Astrocyte (in vitro differentiated cells and primary cell): Measurements from ENCODE around the gene DRC7. TPM values are rescaled to one million over a fixed set of nuclear protein-coding genes. Genes with fewer than 3 reads are reported as not detected.

Experiments used
- DNase-seq: peaks from one replicate; pipeline ENCODE4 v3.0.0-alpha.2; 2010; ENCODE audit warnings: low read depth
- FAIRE-seq: peaks from 2 replicates; lab custom pipeline; 2011; peaks lifted over from hg19 to GRCh38; lab: Jason Lieb, UNC
- H2AFZ ChIP-seq: 2 replicates; pipeline ENCODE4 v1.6.0; 2012; ENCODE audit warnings: low read depth, low read length, inconsistent platforms
- H3K27ac ChIP-seq: 2 replicates; pipeline ENCODE4 v1.5.1; 2011; ENCODE audit warnings: low read depth, low read length, inconsistent platforms
- H3K27me3 ChIP-seq: 2 replicates; pipeline ENCODE4 v1.6.0; 2011; ENCODE audit warnings: low read length, inconsistent platforms; ENCODE audit not compliant: insufficient read depth
- H3K36me3 ChIP-seq: 2 replicates; pipeline ENCODE4 v1.5.1; 2011; ENCODE audit warnings: low read length, inconsistent platforms; ENCODE audit not compliant: insufficient read depth
- H3K4me1 ChIP-seq: 2 replicates; pipeline ENCODE4 v1.5.1; 2011; ENCODE audit warnings: low read length, inconsistent platforms; ENCODE audit not compliant: insufficient read depth
- H3K4me2 ChIP-seq: 2 replicates; pipeline ENCODE4 v1.6.0; 2012; ENCODE audit warnings: low read length, inconsistent platforms
- H3K4me3 ChIP-seq: 2 replicates; pipeline ENCODE4 v1.5.1; 2011; ENCODE audit warnings: low read depth, mild to moderate bottlenecking, low read length, inconsistent platforms; ENCODE audit not compliant: insufficient read depth
- H3K79me2 ChIP-seq: 2 replicates; pipeline ENCODE4 v1.6.0; 2012; ENCODE audit warnings: mild to moderate bottlenecking, low read length, inconsistent platforms; ENCODE audit not compliant: insufficient read depth
- H3K9ac ChIP-seq: 2 replicates; pipeline ENCODE4 v1.6.0; 2012; ENCODE audit warnings: mild to moderate bottlenecking, low read length, inconsistent platforms
- H3K9me3 ChIP-seq: 2 replicates; pipeline ENCODE4 v1.5.1; 2012; ENCODE audit warnings: low read depth, mild to moderate bottlenecking, low read length, inconsistent platforms; ENCODE audit not compliant: insufficient read depth
- H4K20me1 ChIP-seq: 2 replicates; pipeline ENCODE4 v1.6.0; 2012; ENCODE audit warnings: low read length, inconsistent platforms; ENCODE audit not compliant: insufficient read depth
- H3K27ac Mint-ChIP-seq: one replicate; pipeline ENCODE4 v1.8.0; 2021; ENCODE audit warnings: mild to moderate bottlenecking, mixed read lengths; ENCODE audit not compliant: unreplicated experiment
- H3K27me3 Mint-ChIP-seq: one replicate; pipeline ENCODE4 v1.8.0; 2021; ENCODE audit warnings: low read depth, mixed read lengths; ENCODE audit not compliant: unreplicated experiment
- H3K36me3 Mint-ChIP-seq: one replicate; pipeline ENCODE4 v1.8.0; 2021; ENCODE audit warnings: low read depth, mixed read lengths; ENCODE audit not compliant: unreplicated experiment
- H3K4me1 Mint-ChIP-seq: one replicate; pipeline ENCODE4 v1.8.0; 2021; ENCODE audit warnings: low read depth, mixed read lengths; ENCODE audit not compliant: unreplicated experiment
- H3K4me3 Mint-ChIP-seq: one replicate; pipeline ENCODE4 v1.8.0; 2021; ENCODE audit warnings: mild to moderate bottlenecking, moderate library complexity, mixed read lengths; ENCODE audit not compliant: unreplicated experiment
- H3K9me3 Mint-ChIP-seq: one replicate; pipeline ENCODE4 v1.8.0; 2021; ENCODE audit warnings: mild to moderate bottlenecking, mixed read lengths; ENCODE audit not compliant: unreplicated experiment
- CTCF ChIP-seq: IDR thresholded peaks from 2 replicates; pipeline ENCODE4 v1.5.1; 2011; ENCODE audit warnings: low read depth, mild to moderate bottlenecking, inconsistent platforms, low read length, moderate library complexity; ENCODE audit not compliant: insufficient read depth
- EZH2 ChIP-seq: IDR thresholded peaks from 2 replicates; pipeline ENCODE4 v1.6.1; 2012; ENCODE audit warnings: mild to moderate bottlenecking, low read length, inconsistent platforms; ENCODE audit not compliant: insufficient read depth
- total RNA-seq: library from RNA; stranded (reverse); gene quantifications from 2 replicates; pipeline ENCODE4 v1.2.1, GENCODE V29; 2021

DRC7 gene
- total RNA-seq, 1 donor from 2014 or later: not detected

DNA sequence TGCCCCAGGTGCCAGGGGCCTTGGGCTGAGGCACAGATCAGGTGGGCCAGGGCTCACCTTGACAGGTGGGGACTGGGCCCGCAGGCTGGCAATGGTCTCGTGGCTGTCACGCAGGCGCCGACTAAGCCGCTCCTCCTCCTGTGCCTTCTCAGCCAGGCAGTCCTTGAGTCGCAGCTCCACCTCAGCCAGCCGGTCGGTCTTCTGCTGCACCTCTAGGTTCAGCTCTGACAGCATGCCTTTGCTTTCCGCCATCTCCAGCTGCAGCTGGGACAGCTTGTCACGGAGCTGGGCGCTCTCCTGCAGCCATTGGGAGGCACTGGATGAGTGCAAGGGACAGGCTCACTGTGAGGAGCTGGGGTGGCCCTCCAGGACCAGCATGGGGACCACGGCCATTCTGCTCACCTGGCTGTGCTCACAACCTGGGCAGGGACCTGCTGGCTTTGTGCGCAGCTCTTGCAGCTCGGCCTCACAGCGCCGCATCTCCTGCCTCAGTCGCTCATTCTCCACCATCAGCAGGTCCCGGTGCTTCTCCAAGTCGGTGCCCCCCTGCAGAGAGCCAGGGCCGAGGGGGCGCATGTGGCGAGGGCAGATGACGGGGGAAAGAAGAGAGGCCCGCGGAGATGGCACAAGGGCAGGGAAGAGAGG is 76.7 kb downstream of the DRC7 start:
- Histone ChIP-seq H3K79me2 (peaks cover 7% of the 10 kb centered on the region), H3K4me3 (no peak overlapping the region), H3K9me3 (no peaks in the 10 kb centered on the region), H3K27me3 (no peaks in the 10 kb centered on the region), H3K4me2 (no peak overlapping the region), H3K27ac (no peak overlapping the region), H3K36me3 (peaks cover 27% of the 10 kb centered on the region), H2AFZ (no peak overlapping the region), H3K9ac (no peak overlapping the region), H3K4me1 (peaks cover 12% of the 10 kb centered on the region), H4K20me1 (peaks cover 45% of the 10 kb centered on the region)
- Mint-ChIP-seq H3K27me3 (no peaks in the 10 kb centered on the region), H3K36me3 (peaks cover 7% of the 10 kb centered on the region), H3K27ac (no peak overlapping the region), H3K9me3 (no peaks in the 10 kb centered on the region), H3K4me1 (peaks cover 16% of the 10 kb centered on the region), H3K4me3 (no peak overlapping the region)
- no peak for TF ChIP-seq CTCF
- no peak for TF ChIP-seq EZH2
- FAIRE-seq (no peak), DNase-seq (no peak)

- FAIRE-seq (no peak), DNase-seq (no peak)
- Mint-ChIP-seq H3K27ac (no peak overlapping the region), H3K9me3 (no peaks in the 10 kb centered on the region), H3K4me3 (no peak overlapping the region), H3K27me3 (no peaks in the 10 kb centered on the region), H3K36me3 (peaks cover 7% of the 10 kb centered on the region), H3K4me1 (peaks cover 21% of the 10 kb centered on the region)
- H3K27ac ChIP-seq: no peak overlapping the region
- H3K27me3 ChIP-seq: no peaks in the 10 kb centered on the region
- H3K9ac ChIP-seq: no peak overlapping the region
- peaks cover 7% of the 10 kb centered on the region for H3K79me2 ChIP-seq
- peaks cover 12% of the 10 kb centered on the region for H3K4me1 ChIP-seq
- no peak overlapping the region for H3K4me3 ChIP-seq
- peaks cover 54% of the 10 kb centered on the region for H4K20me1 ChIP-seq
- no peak overlapping the region for H2AFZ ChIP-seq
- H3K9me3 ChIP-seq: no peaks in the 10 kb centered on the region
- no peak overlapping the region for H3K4me2 ChIP-seq
- H3K36me3 ChIP-seq: peaks cover 31% of the 10 kb centered on the region
- no peak for TF ChIP-seq CTCF
- no peak for TF ChIP-seq EZH2
Observed at GRCh38 chr16:57773019-57773418, 78.4 kb downstream of the DRC7 start.

DNA sequence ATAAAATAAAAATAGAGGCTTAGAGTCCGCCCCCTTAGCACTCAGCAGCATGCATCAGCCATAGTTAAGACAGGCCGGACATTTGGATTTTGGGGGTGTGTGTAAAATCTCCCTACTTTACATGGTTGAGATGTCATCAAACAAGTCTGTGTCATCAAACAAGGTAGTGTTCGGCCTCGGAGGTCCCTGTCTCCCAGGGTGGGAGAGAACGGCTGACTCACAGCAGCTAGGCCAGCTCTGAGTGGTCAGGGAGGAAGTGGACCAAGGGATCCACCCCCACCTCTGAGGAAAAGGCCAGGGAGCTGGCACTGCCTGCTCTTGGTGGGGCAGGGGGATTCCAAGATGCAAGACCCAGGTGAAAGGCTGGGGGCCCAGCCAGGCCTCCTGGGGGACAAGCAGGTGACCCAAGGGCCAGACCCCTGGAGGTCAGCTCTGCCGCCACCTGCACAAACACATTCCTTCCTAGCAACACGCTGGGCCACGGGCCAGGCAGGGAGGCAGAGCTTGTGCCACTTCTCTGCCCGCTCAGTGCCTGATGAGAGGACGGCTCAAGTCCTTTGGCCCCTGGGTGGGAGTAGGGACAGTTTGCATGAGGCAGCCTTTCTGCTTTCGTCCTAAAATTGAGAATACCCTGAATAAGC is 79.2 kb downstream of the DRC7 start:
- Mint-ChIP-seq H3K9me3 (no peaks in the 10 kb centered on the region), H3K4me3 (no peak overlapping the region), H3K4me1 (peaks cover 21% of the 10 kb centered on the region), H3K27me3 (no peaks in the 10 kb centered on the region), H3K36me3 (peaks cover 8% of the 10 kb centered on the region), H3K27ac (no peak overlapping the region)
- Histone ChIP-seq H3K79me2 (peaks cover 7% of the 10 kb centered on the region), H2AFZ (no peak overlapping the region), H4K20me1 (peaks cover 61% of the 10 kb centered on the region), H3K9ac (no peak overlapping the region), H3K4me1 (peaks cover 12% of the 10 kb centered on the region), H3K4me2 (peak overlapping the region; percentile 12), H3K36me3 (peaks cover 26% of the 10 kb centered on the region), H3K27ac (peak overlapping the region; percentile 27), H3K9me3 (no peaks in the 10 kb centered on the region), H3K27me3 (no peaks in the 10 kb centered on the region), H3K4me3 (no peak overlapping the region)
- DNase-seq (peak; percentile 41), FAIRE-seq (no peak)
- TF ChIP-seq CTCF (no peak), EZH2 (no peak)
